HEK293T (cell line): Measurements from ENCODE around the gene BCAT1.

Experiments
- CTBP1 ChIP-seq: fragments of 450-650 bp; IDR thresholded peaks from 2 replicates; pipeline ENCODE4 v1.6.1; 2016; ENCODE audit warnings: borderline replicate concordance
- FOXA1 ChIP-seq: fragments of 450-650 bp; IDR thresholded peaks from 2 replicates; pipeline ENCODE4 v1.6.1; 2016; ENCODE audit warnings: mild to moderate bottlenecking
- FOXK2 ChIP-seq: fragments of 450-650 bp; IDR thresholded peaks from 2 replicates; pipeline ENCODE4 v1.6.1; 2016; ENCODE audit warnings: mild to moderate bottlenecking
- LEF1 ChIP-seq: fragments of 450-650 bp; IDR thresholded peaks from 2 replicates; pipeline ENCODE4 v1.6.1; 2017; ENCODE audit warnings: mild to moderate bottlenecking, borderline replicate concordance
- NFRKB ChIP-seq: fragments of 450-650 bp; IDR thresholded peaks from 2 replicates; pipeline ENCODE4 v1.6.1; 2016; ENCODE audit warnings: mild to moderate bottlenecking, moderate library complexity
- SP1 ChIP-seq: fragments of 450-650 bp; IDR thresholded peaks from 2 replicates; pipeline ENCODE4 v1.6.1; 2017
- SUZ12 ChIP-seq: fragments of 450-650 bp; IDR thresholded peaks from 2 replicates; pipeline ENCODE4 v1.6.1; 2016; ENCODE audit warnings: mild to moderate bottlenecking
- TARDBP ChIP-seq: fragments of 450-650 bp; IDR thresholded peaks from 2 replicates; pipeline ENCODE4 v1.6.1; 2016
- ZNF384 ChIP-seq: fragments of 450-650 bp; IDR thresholded peaks from 2 replicates; pipeline ENCODE4 v1.6.1; 2016

GRCh38 chr12:24929953-24930352 lies 18.9 kb downstream of the BCAT1 start:
- TF ChIP-seq ZNF384 (no peak), FOXK2 (no peak), TARDBP (no peak), SUZ12 (no peak), CTBP1 (no peak), LEF1 (no peak), NFRKB (no peak), FOXA1 (no peak), SP1 (no peak)
